Measurements from ENCODE around the gene BSCL2. TPM values are rescaled to one million over a fixed set of nuclear protein-coding genes. Genes with fewer than 3 reads are reported as not detected.

BSCL2 gene
- total and polyA plus RNA-seq, 4 donors, result 15.1 to 40.0 (median 28.7) TPM

- H3K27me3 ChIP-seq (ENCODE audit: control insufficient read depth in 4 of 4, insufficient read depth in 4 of 4, low read length in 3 of 4), result no peaks in the 10 kb centered on the region
- peaks cover 2 to 40% (median 25%) of the 10 kb centered on the region in 4 donors for H3K4me1 ChIP-seq (ENCODE audit: control insufficient read depth in 4 of 4, insufficient read depth in 4 of 4, low read length in 3 of 4)
- peak; percentile 97 for DNase-seq (ENCODE audit: low spot score)
- peak within 1 kb of the TSS; percentile 86 to 87 for H3K9ac ChIP-seq (ENCODE audit: low read depth in 1 of 2, low read length in 2 of 2)
- H3K4me3 ChIP-seq (ENCODE audit: low read depth in 1 of 3, low read length in 3 of 3), result peak within 1 kb of the TSS; percentile 87 to 100 (median 96)
- under 1% methylated on average over 72 of the region's 72 CpGs for WGBS
- H3K9me3 ChIP-seq (ENCODE audit: control insufficient read depth in 4 of 4, low read length in 3 of 4), result no peaks in the 10 kb centered on the region
- TF ChIP-seq NR2F2 (IDR thresholded peaks at IDR 0.05) (peak; percentile 54), EGR1 (IDR thresholded peaks at IDR 0.05; ENCODE audit: low read depth in 2 of 2) (peak; percentile 9 to 27), JUND (IDR thresholded peaks at IDR 0.05) (no peak), RXRA (IDR thresholded peaks at IDR 0.05) (peak in 1 of 2 donors; percentile 49), SP1 (IDR thresholded peaks at IDR 0.05) (no peak), REST (IDR thresholded peaks at IDR 0.05) (peak; percentile 42), YY1 (IDR thresholded peaks at IDR 0.05) (peak; percentile 88), GABPA (IDR thresholded peaks at IDR 0.05 in 1 of 2, conservative IDR thresholded peaks at IDR 0.05 in 1 of 2) (peak; percentile 43 to 86), ATF3 (IDR thresholded peaks at IDR 0.05) (peak; percentile 8)
- TF ChIP-seq, protein P1, sequence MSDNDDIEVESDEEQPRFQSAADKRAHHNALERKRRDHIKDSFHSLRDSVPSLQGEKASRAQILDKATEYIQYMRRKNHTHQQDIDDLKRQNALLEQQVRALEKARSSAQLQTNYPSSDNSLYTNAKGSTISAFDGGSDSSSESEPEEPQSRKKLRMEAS (IDR thresholded peaks at IDR 0.05), result peak; percentile 42
- peaks cover 12 to 16% (median 14%) of the 10 kb centered on the region in 4 donors for H3K36me3 ChIP-seq (ENCODE audit: control insufficient read depth in 4 of 4, insufficient read depth in 3 of 4, low read depth in 1 of 4, low read length in 3 of 4)
- H3K27ac ChIP-seq (ENCODE audit: low read depth in 1 of 2, low read length in 2 of 2), result peak within 1 kb of the TSS; percentile 97
Observed at GRCh38 chr11:62727165-62727871, 20.1 kb upstream of the BSCL2 start, which contains the start of gene HNRNPUL2. Gene HNRNPUL2, minus strand, starts transcription at chr11:62727457. Its CDS starts 301 bp downstream, at chr11:62727156.

GRCh38 chr11:62726915-62727164 lies 19.6 kb upstream of the BSCL2 start:
- Histone ChIP-seq H3K4me1 (ENCODE audit: control insufficient read depth in 4 of 4, insufficient read depth in 4 of 4, low read length in 3 of 4) (peaks cover 2 to 40% (median 25%) of the 10 kb centered on the region in 4 donors), H3K9ac (ENCODE audit: low read depth in 1 of 2, low read length in 2 of 2) (peak overlapping the region; percentile 63 to 86), H3K27ac (ENCODE audit: low read depth in 1 of 2, low read length in 2 of 2) (peak overlapping the region; percentile 97), H3K9me3 (ENCODE audit: control insufficient read depth in 4 of 4, low read length in 3 of 4) (no peaks in the 10 kb centered on the region), H3K27me3 (ENCODE audit: control insufficient read depth in 4 of 4, insufficient read depth in 4 of 4, low read length in 3 of 4) (no peaks in the 10 kb centered on the region), H3K36me3 (ENCODE audit: control insufficient read depth in 4 of 4, insufficient read depth in 3 of 4, low read depth in 1 of 4, low read length in 3 of 4) (peaks cover 16 to 21% (median 19%) of the 10 kb centered on the region in 4 donors), H3K4me3 (ENCODE audit: low read depth in 1 of 3, low read length in 3 of 3) (peak overlapping the region; percentile 78 to 96 (median 87))
- no peak for DNase-seq (ENCODE audit: low spot score)
- WGBS, result under 1% methylated on average over 37 of the region's 37 CpGs
- no peak for TF ChIP-seq HNF4G (IDR thresholded peaks at IDR 0.05)
- no peak for TF ChIP-seq FOXA1 (IDR thresholded peaks at IDR 0.05)
- TF ChIP-seq, protein P1 (IDR thresholded peaks at IDR 0.05), result no peak
- TF ChIP-seq ZBTB33 (IDR thresholded peaks at IDR 0.05), result no peak
- no peak for TF ChIP-seq GABPA (IDR thresholded peaks at IDR 0.05 in 1 of 2, conservative IDR thresholded peaks at IDR 0.05 in 1 of 2)
- TF ChIP-seq REST (IDR thresholded peaks at IDR 0.05), result no peak
- TF ChIP-seq, protein P2, sequence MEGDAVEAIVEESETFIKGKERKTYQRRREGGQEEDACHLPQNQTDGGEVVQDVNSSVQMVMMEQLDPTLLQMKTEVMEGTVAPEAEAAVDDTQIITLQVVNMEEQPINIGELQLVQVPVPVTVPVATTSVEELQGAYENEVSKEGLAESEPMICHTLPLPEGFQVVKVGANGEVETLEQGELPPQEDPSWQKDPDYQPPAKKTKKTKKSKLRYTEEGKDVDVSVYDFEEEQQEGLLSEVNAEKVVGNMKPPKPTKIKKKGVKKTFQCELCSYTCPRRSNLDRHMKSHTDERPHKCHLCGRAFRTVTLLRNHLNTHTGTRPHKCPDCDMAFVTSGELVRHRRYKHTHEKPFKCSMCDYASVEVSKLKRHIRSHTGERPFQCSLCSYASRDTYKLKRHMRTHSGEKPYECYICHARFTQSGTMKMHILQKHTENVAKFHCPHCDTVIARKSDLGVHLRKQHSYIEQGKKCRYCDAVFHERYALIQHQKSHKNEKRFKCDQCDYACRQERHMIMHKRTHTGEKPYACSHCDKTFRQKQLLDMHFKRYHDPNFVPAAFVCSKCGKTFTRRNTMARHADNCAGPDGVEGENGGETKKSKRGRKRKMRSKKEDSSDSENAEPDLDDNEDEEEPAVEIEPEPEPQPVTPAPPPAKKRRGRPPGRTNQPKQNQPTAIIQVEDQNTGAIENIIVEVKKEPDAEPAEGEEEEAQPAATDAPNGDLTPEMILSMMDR (IDR thresholded peaks at IDR 0.05; ENCODE audit: low read depth, low read length, missing input control), result no peak

Data from liver (tissue), 9 donors.